HepG2 (cell line): ENCODE results near the gene COX4I2. TPM values are rescaled to one million over a fixed set of nuclear protein-coding genes. Genes with fewer than 3 reads are reported as not detected.

Experiments
- CBX1 ChIP-seq: IDR thresholded peaks from one replicate; pipeline ENCODE4 v1.6.1; 2016; ENCODE audit warnings: antibody characterized with exemption, low read depth
- CBX2 ChIP-seq, 2 experiments: fragments of 200-600 bp in 1 of 2; sonication (generic); formaldehyde crosslinking in 1 of 2; IDR thresholded peaks; 2 replicates each; pipeline versions ENCODE4 v1.7.0 to v1.8.1; 2018 to 2022; ENCODE audit warnings: low read depth in 2 of 2, low read length in 1 of 2, mild to moderate bottlenecking in 1 of 2, missing genetic modification reagents in 1 of 2
- MAZ ChIP-seq, 2 experiments: sonication (generic) in 1 of 2; formaldehyde crosslinking in 1 of 2; IDR thresholded peaks; 2 replicates each; pipeline versions ENCODE4 v1.5.0 to v1.6.1; 2012 to 2020; ENCODE audit warnings: low read depth in 2 of 2, mild to moderate bottlenecking in 2 of 2, borderline replicate concordance in 1 of 2, improper control_type of control experiment in 1 of 2, low read length in 1 of 2, missing genetic modification reagents in 1 of 2, moderate library complexity in 1 of 2
- MTA1 ChIP-seq: sonication (generic); formaldehyde crosslinking; IDR thresholded peaks from 2 replicates; pipeline ENCODE4 v1.4.0; 2020; ENCODE audit warnings: missing genetic modification reagents, mild to moderate bottlenecking, borderline replicate concordance
- MZF1 ChIP-seq: sonication (generic); formaldehyde crosslinking; IDR thresholded peaks from 2 replicates; pipeline ENCODE4 v1.8.1; 2023; ENCODE audit warnings: mild to moderate bottlenecking, missing genetic modification reagents, borderline replicate concordance
- NR2F2 ChIP-seq: IDR thresholded peaks from 2 replicates; pipeline ENCODE4 v1.6.1; 2012; ENCODE audit warnings: low read depth, inconsistent platforms, borderline replicate concordance
- PAX8 ChIP-seq: sonication (generic); formaldehyde crosslinking; IDR thresholded peaks from 2 replicates; pipeline ENCODE4 v1.8.0; 2022; ENCODE audit warnings: mild to moderate bottlenecking, missing genetic modification reagents, borderline replicate concordance
- POLR2AphosphoS2 ChIP-seq: IDR thresholded peaks from 2 replicates; pipeline ENCODE4 v1.6.1; 2011; ENCODE audit warnings: low read depth, low read length, improper control_type of control experiment
- POLR2G ChIP-seq: fragments of 200-400 bp; formaldehyde crosslinking; IDR thresholded peaks from 2 replicates; pipeline ENCODE4 v1.6.1; 2018; ENCODE audit warnings: mild to moderate bottlenecking, low read depth, low read length, moderate library complexity
- SAP130 ChIP-seq: IDR thresholded peaks from 2 replicates; pipeline ENCODE4 v1.6.1; 2016; ENCODE audit warnings: low read depth
- TEAD2 ChIP-seq: sonication (generic); formaldehyde crosslinking; IDR thresholded peaks from 2 replicates; pipeline ENCODE4 v1.9.0; 2021; ENCODE audit warnings: missing genetic modification reagents
- ZNF20 ChIP-seq: sonication (generic); formaldehyde crosslinking; IDR thresholded peaks from 2 replicates; pipeline ENCODE4 v1.4.0; 2020; ENCODE audit warnings: mild to moderate bottlenecking, moderate library complexity, missing genetic modification reagents
- ZNF232 ChIP-seq: sonication (generic); formaldehyde crosslinking; IDR thresholded peaks from 2 replicates; pipeline ENCODE4 v1.4.0; 2020; ENCODE audit warnings: missing genetic modification reagents, borderline replicate concordance
- ZNF331 ChIP-seq: sonication (generic); formaldehyde crosslinking; IDR thresholded peaks from 2 replicates; pipeline ENCODE4 v1.4.0; 2020; ENCODE audit warnings: missing genetic modification reagents
- ZNF747 ChIP-seq: sonication (generic); formaldehyde crosslinking; IDR thresholded peaks from 2 replicates; pipeline ENCODE4 v1.8.1; 2023; ENCODE audit warnings: missing genetic modification reagents, mild to moderate bottlenecking, borderline replicate concordance
- polyA plus RNA-seq, 8 experiments: library from polyadenylated mRNA; depleted of rRNA in 3 of 8; stranded (reverse) in 7 of 8; unstranded in 1 of 8; fragments of >200 nt; fragmentation: Illumina TruSeq in 4 of 8; extraction: Trizol in 4 of 8; gene quantifications; 2 replicates each; pipeline versions ENCODE4 v1.2.1 to v1.2.3, GENCODE V29; 2011 to 2016; ENCODE audit warnings: low read depth in 4 of 8, missing spikeins in 1 of 8, mixed read lengths in 1 of 8; ENCODE audit not compliant: insufficient read depth in 1 of 8
- total RNA-seq, 5 experiments: library from RNA; depleted of rRNA; stranded (reverse); fragments of >200 nt; fragmentation: Illumina TruSeq; extraction: Trizol; gene quantifications; 2 replicates each; pipeline ENCODE4 v1.2.3, GENCODE V29; 2016; ENCODE audit warnings: low read depth in 1 of 5
- TF ChIP-seq, protein P1 (sequence below): sonication (generic); formaldehyde crosslinking; conservative IDR thresholded peaks from 2 replicates; pipeline ENCODE4 v1.4.0; 2020; ENCODE audit warnings: mild to moderate bottlenecking, missing genetic modification reagents, moderate library complexity
- TF ChIP-seq, protein P2 (sequence below): sonication (generic); formaldehyde crosslinking; IDR thresholded peaks from 2 replicates; pipeline ENCODE4 v1.5.0; 2020; ENCODE audit warnings: mild to moderate bottlenecking, missing genetic modification reagents
- TF ChIP-seq, protein P3 (sequence below): sonication (generic); formaldehyde crosslinking; IDR thresholded peaks from 2 replicates; pipeline ENCODE4 v1.4.0; 2020; ENCODE audit warnings: low read depth, mild to moderate bottlenecking, missing genetic modification reagents
- TF ChIP-seq, protein P4 (sequence below): sonication (generic); formaldehyde crosslinking; IDR thresholded peaks from 2 replicates; pipeline ENCODE4 v1.5.0; 2020; ENCODE audit warnings: missing genetic modification reagents

Gene COX4I2
- total and polyA plus RNA-seq, 2 of the 13 experiments (the other 11 are each of a cell fraction or from before 2014, with no cell fraction given) = 1.1 TPM; not detected in 1

DNA sequence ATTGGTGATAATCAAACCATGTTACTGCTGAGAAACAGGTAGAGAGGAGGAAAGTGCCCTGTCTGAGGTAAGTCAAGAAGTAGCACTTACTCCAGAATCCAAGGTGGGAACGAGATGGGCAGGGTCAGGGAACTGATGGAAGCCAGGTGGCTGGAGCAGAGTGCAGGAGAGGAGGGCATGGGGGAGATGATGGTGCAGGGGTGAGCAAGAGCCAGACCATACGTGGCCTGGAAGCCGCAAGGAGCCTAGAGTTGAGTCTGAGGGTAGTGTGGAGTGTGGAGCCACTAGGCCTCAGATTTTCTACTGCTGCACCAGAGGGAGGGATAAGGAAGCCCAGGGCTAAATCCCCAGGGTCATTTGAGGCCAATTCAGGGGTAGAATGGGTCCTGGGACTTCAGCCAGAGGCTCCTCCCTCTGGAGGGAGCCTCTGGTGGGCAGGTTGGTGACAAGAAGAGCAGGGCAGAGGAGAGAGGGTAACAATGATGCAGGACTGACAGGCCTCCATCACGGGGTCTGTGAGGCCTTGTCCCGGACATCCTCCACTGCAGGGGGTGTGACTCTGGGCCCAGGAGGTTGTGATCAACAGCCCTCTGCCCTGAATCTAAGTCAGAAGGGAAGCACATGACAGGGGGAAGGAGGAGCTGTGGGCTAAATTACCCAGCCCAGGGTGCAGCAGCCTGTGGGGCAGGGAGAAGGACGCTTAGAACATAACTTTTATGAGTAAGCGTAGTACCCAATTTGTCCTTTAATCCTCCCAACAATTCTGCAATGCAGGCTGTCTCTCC, 28.7 kb downstream of the COX4I2 start (continued):
- TF ChIP-seq, protein P1, sequence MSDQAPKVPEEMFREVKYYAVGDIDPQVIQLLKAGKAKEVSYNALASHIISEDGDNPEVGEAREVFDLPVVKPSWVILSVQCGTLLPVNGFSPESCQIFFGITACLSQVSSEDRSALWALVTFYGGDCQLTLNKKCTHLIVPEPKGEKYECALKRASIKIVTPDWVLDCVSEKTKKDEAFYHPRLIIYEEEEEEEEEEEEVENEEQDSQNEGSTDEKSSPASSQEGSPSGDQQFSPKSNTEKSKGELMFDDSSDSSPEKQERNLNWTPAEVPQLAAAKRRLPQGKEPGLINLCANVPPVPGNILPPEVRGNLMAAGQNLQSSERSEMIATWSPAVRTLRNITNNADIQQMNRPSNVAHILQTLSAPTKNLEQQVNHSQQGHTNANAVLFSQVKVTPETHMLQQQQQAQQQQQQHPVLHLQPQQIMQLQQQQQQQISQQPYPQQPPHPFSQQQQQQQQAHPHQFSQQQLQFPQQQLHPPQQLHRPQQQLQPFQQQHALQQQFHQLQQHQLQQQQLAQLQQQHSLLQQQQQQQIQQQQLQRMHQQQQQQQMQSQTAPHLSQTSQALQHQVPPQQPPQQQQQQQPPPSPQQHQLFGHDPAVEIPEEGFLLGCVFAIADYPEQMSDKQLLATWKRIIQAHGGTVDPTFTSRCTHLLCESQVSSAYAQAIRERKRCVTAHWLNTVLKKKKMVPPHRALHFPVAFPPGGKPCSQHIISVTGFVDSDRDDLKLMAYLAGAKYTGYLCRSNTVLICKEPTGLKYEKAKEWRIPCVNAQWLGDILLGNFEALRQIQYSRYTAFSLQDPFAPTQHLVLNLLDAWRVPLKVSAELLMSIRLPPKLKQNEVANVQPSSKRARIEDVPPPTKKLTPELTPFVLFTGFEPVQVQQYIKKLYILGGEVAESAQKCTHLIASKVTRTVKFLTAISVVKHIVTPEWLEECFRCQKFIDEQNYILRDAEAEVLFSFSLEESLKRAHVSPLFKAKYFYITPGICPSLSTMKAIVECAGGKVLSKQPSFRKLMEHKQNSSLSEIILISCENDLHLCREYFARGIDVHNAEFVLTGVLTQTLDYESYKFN (CRISPR knock-in tag) = no peak
- TF ChIP-seq ZNF20 (no peak), MTA1 (CRISPR knock-in tag) (no peak), POLR2AphosphoS2 (no peak), NR2F2 (no peak), MAZ (IDR thresholded peaks at IDR 0.05; ENCODE audit: borderline replicate concordance, low read depth, low read length) (no peak), MAZ (CRISPR knock-in tag; IDR thresholded peaks at IDR 0.05; ENCODE audit: low read depth) (no peak), TEAD2 (CRISPR knock-in tag) (no peak), MZF1 (CRISPR knock-in tag) (no peak), ZNF747 (CRISPR knock-in tag) (no peak), PAX8 (CRISPR knock-in tag) (0 out of 2 replicates have a peak, but pooled peaks have one; percentile 30), POLR2G (no peak; the same call in 1 of the 2 replicates), CBX1 (no peak), CBX2 (IDR thresholded peaks at IDR 0.05; ENCODE audit: low read depth, low read length) (no peak), CBX2 (CRISPR knock-in tag; IDR thresholded peaks at IDR 0.05; ENCODE audit: low read depth) (no peak), ZNF331 (CRISPR knock-in tag) (0 out of 2 replicates have a peak, but pooled peaks have one; percentile 23), SAP130 (no peak), ZNF232 (CRISPR knock-in tag) (no peak)
- TF ChIP-seq, protein P2, sequence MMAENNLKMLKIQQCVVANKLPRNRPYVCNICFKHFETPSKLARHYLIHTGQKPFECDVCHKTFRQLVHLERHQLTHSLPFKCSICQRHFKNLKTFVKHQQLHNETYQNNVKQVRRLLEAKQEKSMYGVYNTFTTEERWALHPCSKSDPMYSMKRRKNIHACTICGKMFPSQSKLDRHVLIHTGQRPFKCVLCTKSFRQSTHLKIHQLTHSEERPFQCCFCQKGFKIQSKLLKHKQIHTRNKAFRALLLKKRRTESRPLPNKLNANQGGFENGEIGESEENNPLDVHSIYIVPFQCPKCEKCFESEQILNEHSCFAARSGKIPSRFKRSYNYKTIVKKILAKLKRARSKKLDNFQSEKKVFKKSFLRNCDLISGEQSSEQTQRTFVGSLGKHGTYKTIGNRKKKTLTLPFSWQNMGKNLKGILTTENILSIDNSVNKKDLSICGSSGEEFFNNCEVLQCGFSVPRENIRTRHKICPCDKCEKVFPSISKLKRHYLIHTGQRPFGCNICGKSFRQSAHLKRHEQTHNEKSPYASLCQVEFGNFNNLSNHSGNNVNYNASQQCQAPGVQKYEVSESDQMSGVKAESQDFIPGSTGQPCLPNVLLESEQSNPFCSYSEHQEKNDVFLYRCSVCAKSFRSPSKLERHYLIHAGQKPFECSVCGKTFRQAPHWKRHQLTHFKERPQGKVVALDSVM (CRISPR knock-in tag) = no peak
- TF ChIP-seq, protein P3, sequence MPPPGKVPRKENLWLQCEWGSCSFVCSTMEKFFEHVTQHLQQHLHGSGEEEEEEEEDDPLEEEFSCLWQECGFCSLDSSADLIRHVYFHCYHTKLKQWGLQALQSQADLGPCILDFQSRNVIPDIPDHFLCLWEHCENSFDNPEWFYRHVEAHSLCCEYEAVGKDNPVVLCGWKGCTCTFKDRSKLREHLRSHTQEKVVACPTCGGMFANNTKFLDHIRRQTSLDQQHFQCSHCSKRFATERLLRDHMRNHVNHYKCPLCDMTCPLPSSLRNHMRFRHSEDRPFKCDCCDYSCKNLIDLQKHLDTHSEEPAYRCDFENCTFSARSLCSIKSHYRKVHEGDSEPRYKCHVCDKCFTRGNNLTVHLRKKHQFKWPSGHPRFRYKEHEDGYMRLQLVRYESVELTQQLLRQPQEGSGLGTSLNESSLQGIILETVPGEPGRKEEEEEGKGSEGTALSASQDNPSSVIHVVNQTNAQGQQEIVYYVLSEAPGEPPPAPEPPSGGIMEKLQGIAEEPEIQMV (CRISPR knock-in tag) = 0 out of 2 replicates have a peak, but pooled peaks have one; percentile 42
- TF ChIP-seq, protein P4, sequence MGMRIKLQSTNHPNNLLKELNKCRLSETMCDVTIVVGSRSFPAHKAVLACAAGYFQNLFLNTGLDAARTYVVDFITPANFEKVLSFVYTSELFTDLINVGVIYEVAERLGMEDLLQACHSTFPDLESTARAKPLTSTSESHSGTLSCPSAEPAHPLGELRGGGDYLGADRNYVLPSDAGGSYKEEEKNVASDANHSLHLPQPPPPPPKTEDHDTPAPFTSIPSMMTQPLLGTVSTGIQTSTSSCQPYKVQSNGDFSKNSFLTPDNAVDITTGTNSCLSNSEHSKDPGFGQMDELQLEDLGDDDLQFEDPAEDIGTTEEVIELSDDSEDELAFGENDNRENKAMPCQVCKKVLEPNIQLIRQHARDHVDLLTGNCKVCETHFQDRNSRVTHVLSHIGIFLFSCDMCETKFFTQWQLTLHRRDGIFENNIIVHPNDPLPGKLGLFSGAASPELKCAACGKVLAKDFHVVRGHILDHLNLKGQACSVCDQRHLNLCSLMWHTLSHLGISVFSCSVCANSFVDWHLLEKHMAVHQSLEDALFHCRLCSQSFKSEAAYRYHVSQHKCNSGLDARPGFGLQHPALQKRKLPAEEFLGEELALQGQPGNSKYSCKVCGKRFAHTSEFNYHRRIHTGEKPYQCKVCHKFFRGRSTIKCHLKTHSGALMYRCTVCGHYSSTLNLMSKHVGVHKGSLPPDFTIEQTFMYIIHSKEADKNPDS (CRISPR knock-in tag) = no peak
